SIG-M5 treated with dmso at 0.1 percent for 504 hours (cell line): ENCODE measurements around the gene KCNA5.
A peak's percentile ranks its signal among the peaks of the same experiment; 100 is the strongest.

Experiments used
- DNase-seq: peaks from one replicate; lab custom pipeline; 2025; ENCODE audit not compliant: unreplicated experiment; lab: John Stamatoyannopoulos, UW

Gene KCNA5

DNA sequence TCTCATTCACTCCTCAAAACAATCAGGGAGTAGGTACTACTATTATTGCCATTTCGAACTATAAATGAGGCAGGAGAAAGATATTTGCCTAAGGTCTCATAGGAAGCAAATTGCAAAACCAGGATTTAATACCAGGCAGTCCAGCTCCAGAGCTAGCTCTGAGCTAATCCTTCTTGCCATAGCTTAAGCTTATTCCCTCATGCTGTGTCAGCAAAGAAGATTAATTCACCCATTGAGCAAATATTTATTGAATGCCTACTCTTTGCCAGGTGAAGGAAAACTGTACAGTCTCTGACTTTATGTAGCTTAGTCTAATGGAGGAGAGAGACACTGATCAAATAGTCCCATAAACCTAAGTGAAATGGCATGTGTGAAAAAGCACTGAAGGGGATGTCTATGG, 19.5 kb downstream of the KCNA5 start:
- DNase-seq = no peak

- DNase-seq = no peak
Measured at GRCh38 chr12:5064913-5065490, 21.3 kb downstream of the KCNA5 start.

GRCh38 chr12:5066251-5066650, 22.6 kb downstream of the KCNA5 start:
- no peak for DNase-seq

DNA sequence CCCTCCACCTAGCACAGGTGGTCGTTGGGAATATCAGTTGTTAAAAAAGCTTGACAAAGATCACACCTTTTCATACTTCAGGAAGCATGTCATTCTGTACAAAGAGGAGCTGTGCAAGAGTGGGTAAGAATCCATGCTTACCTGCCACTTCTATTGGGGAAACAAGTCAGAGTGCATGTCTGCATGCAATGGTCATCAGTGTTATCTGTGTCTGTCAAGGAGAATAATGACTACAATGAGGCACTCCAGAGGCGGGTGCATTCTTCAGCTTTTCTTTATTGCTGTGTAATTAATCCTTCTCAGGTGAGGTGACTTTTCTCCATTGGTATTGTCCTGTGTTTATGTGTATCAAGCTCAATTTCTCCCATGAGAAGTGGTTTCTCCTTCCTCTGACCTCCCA, 24.4 kb downstream of the KCNA5 start:
- DNase-seq = no peak

GRCh38 chr12:5068619-5069018, 24.9 kb downstream of the KCNA5 start:
- DNase-seq = no peak

GRCh38 chr12:5070090-5070489, 26.4 kb downstream of the KCNA5 start:
- no peak for DNase-seq

GRCh38 chr12:5071496-5071895, 27.8 kb downstream of the KCNA5 start:
- no peak for DNase-seq

GRCh38 chr12:5072311-5072710, 28.6 kb downstream of the KCNA5 start:
- no peak for DNase-seq

- DNase-seq = no peak
Measured at GRCh38 chr12:5073054-5073453, 29.4 kb downstream of the KCNA5 start.

DNA sequence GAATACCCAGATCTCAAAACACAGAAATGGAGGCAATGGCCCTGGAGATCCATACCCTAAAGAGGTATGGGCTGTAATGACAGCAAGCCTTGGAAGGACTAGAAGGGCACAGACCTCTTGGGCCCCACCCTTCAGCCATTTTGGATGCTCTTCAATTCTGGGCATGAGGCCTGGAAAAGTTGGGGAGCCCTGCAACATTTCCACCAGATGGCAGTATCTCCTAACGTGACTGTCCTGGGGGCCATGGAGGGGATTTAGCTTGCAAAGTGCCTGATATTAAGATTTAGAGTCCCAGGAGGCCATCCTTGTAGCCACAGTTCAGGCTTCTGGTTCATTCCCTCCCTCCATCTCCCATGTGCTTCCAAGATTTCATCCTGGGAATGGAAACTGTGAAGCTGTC, 30.2 kb downstream of the KCNA5 start:
- peak; percentile 16 for DNase-seq

DNA sequence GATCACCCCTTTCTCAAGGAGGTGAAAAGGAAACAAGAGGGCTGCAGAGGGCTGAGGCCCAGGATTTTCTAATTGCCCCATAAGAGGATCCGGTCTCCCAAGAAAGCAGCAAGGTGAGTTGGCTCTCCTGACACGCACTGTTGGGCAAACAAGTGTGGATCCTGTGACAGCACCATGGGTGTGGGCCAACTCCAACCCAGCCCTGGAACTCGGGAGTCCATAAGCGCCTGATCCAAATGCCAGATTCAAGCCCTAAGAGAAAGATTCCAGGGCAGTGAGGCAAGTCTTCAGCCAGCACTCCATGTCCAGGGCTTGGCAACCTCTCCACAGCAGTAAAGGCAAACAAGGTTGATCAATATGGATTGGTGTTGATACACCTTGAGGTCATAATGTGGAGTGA, 33.1 kb downstream of the KCNA5 start:
- DNase-seq = no peak

GRCh38 chr12:5078423-5078822, 34.7 kb downstream of the KCNA5 start:
- DNase-seq = no peak

DNA sequence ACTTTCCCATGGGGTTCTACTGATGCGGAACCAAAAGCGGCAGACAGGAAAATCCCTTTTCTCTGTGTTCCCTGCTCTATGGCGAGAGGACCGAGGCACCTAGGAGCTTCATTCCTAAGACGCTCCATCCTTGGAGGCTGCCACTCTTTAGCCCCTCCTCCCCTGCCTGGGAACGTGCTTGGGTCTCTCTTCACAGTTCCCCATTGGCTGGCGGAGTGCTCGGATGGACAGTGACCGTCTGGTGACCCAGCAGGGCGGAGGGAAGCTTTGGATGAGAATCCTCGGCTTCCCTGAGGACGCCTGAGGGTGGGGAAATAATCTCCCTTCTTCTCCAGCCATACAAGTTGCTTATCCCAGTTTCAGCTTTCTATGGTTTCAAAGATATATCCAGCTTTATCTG, 37.3 kb downstream of the KCNA5 start:
- no peak for DNase-seq

DNA sequence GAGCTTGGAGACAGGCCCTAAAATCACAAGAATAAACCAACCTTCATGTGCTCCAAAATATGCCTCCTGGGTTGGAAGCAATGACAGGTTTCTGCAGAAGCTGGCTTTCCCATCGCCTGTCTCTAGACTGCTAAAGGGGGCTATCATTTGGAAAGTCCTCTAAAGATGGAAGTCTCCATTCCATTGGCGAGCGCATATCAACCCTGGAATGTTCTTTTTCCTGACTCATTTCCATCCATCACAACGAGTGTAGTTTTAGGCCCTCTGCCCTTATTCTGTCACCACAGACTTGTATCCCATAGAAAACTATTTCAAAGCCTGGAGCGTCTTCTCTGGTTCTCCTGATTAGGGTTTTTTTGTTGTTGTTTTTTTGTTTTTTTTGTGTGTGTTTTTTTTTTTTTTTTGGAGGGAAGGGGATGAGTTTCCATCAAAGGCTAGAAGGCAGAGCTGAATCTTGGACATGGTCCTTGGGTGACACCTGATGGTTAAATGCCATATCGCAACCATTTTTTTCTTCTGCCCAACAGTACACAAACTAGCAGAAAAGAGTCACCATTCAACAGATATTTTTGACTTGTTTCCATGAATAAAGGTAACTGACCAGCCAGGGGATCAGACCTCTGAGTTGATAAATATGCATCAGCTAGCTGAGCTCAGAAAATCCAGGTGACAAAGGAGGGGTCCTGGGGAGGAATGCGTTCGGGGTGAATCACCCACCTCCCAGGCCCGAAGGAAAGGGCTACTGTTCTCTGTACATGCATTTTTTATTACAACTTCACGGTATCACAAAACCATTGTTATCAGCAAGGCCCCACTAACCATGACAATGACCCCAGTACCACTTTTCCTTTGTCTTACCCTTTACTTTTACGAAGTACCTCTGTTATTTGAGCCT, 40.5 kb downstream of the KCNA5 start:
- DNase-seq = peak; percentile 32

GRCh38 chr12:5085896-5086295, 42.2 kb downstream of the KCNA5 start:
- DNase-seq = no peak

DNA sequence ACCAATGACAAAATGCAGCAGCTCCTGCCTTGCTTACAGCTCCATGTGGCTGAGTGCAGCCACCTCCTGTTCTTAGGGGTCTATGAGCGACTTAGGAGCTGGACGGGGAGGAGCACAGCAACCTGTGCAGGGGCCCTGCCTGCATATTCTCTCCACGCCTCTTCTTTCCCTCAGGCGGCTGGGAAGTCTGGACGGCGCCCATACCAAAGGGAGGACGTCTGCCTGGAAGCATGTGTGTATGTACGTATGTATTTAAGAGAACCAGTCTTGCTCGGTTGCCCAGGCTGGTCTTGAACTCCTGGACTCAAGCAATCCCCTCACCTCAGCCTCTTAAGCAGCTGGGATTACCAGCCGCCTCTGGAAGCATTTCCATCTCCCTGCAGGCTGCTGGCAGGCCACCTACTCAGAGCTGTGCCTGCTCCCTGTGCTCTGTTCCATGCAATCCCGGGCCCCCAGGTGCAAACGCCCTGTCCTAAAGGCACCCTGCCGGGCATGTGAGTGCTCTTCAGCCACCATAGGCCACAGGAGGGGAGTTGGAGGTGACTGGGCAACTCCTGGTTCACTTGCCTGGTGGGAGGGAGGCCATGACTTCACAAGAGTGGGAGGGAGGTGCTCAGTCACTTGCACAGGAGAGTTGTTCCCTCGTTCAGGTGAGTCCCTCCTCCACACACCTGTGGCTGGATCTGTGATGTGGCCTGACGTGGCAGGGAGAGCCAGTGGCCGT, 44.3 kb downstream of the KCNA5 start:
- DNase-seq = no peak

DNA sequence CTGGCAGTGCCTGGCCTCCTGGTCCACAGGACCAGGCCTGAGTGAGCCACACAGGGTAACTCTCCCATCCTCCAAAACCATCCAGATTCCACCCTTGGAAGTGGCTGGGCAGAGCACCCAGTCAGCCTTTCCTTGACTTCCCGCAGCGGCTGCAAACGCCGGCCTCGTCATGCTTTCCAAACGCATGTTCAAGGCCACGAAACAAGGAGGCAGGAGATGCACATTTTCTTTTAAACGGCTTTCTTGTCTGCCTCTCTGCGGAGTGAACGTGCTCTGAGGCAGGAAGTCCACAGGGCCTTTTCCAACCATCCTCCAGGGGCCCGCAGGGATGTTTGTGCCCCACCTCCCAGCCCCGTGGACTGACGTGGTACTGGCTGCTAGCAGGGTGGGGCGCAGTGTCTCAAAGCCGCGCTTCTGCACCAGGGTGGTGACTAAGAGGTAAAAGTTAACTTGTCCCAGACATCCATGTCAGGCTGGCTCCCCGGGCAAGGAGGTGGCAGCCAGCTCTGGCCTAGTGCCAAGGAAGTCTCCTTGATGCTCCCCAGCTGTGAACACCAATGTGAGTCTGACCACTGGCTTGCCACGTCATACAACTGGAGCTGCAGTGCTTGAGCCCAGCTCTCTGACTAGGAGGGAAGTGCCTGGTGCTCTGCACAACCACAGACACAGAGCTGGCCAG, 45.0 kb downstream of the KCNA5 start:
- no peak for DNase-seq

- DNase-seq = no peak
Measured at GRCh38 chr12:5094551-5094950, 50.9 kb downstream of the KCNA5 start.

GRCh38 chr12:5094986-5095385, 51.3 kb downstream of the KCNA5 start:
- no peak for DNase-seq
